ENCODE data around the gene TNFRSF18.
"Not testable (repeated sequence)": the region's sequence is repeated elsewhere in the genome, so short reads cannot be mapped to it uniquely, and the experiment has no call there.

TNFRSF18 gene

GRCh38 chr1:1199141-1199960 lies 7.0 kb downstream of the TNFRSF18 start:
- no peak for DNase-seq (ENCODE audit: low read depth)

GRCh38 chr1:1198423-1199140 lies 7.8 kb downstream of the TNFRSF18 start:
- DNase-seq (ENCODE audit: low read depth), result no peak

GRCh38 chr1:1197551-1198422 lies 8.6 kb downstream of the TNFRSF18 start:
- no peak for DNase-seq (ENCODE audit: low read depth)

- DNase-seq (ENCODE audit: low read depth), result no peak
These were observed 9.2 kb downstream of the TNFRSF18 start for GRCh38 chr1:1197188-1197500.

GRCh38 chr1:1196431-1197187 lies 9.8 kb downstream of the TNFRSF18 start:
- no peak for DNase-seq (ENCODE audit: low read depth)

- not testable (repeated sequence) for DNase-seq (ENCODE audit: low read depth)
These were observed 10.7 kb downstream of the TNFRSF18 start for GRCh38 chr1:1195726-1196125.

- DNase-seq (ENCODE audit: low read depth), result no peak
These were observed 11.7 kb downstream of the TNFRSF18 start for GRCh38 chr1:1194723-1195122.

GRCh38 chr1:1191734-1192133 lies 14.7 kb downstream of the TNFRSF18 start:
- DNase-seq (ENCODE audit: low read depth), result no peak

- DNase-seq (ENCODE audit: low read depth), result no peak
These were observed 17.3 kb downstream of the TNFRSF18 start for GRCh38 chr1:1189111-1189510.

GRCh38 chr1:1187938-1188337 lies 18.5 kb downstream of the TNFRSF18 start:
- DNase-seq (ENCODE audit: low read depth), result no peak

GRCh38 chr1:1185101-1185765 lies 21.2 kb downstream of the TNFRSF18 start:
- DNase-seq (ENCODE audit: low read depth), result no peak

GRCh38 chr1:1183833-1184775 lies 22.3 kb downstream of the TNFRSF18 start:
- DNase-seq (ENCODE audit: low read depth), result no peak

GRCh38 chr1:1183221-1183747 lies 23.1 kb downstream of the TNFRSF18 start:
- DNase-seq (ENCODE audit: low read depth), result no peak

GRCh38 chr1:1182491-1183220 lies 23.7 kb downstream of the TNFRSF18 start:
- DNase-seq (ENCODE audit: low read depth), result no peak

- no peak for DNase-seq (ENCODE audit: low read depth)
These were observed 24.4 kb downstream of the TNFRSF18 start for GRCh38 chr1:1181938-1182410.

- DNase-seq (ENCODE audit: low read depth), result no peak
These were observed 25.1 kb downstream of the TNFRSF18 start for GRCh38 chr1:1181129-1181937.

GRCh38 chr1:1179983-1180861 lies 26.2 kb downstream of the TNFRSF18 start:
- DNase-seq (ENCODE audit: low read depth), result no peak
